ENCODE results near the gene DCC. TPM values are rescaled to one million over a fixed set of nuclear protein-coding genes. Genes with fewer than 3 reads are reported as not detected.

DCC gene
- polyA plus RNA-seq, 1 donor (not counting 4 experiments of a cell fraction or from before 2014, with no cell fraction given) = not detected

- dilution Hi-C loops (cut with MboI; ENCODE audit: extremely low pct_ligation_motif_present, low sequenced_read_pairs) = no loop called here
- Histone ChIP-seq H3K27ac (ENCODE audit: control insufficient read depth, insufficient read depth, low read length) (no peak overlapping the region), H3K4me1 (ENCODE audit: control insufficient read depth, extremely low read depth, insufficient read depth, low read length) (no peaks in the 10 kb centered on the region), H3K9me1 (ENCODE audit: control insufficient read depth, extremely low read depth, insufficient read depth, low read length) (no peaks in the 10 kb centered on the region), H3K4me2 (ENCODE audit: control insufficient read depth, extremely low read depth, insufficient read depth, low read depth, low read length) (no peak overlapping the region), H3K79me2 (ENCODE audit: control insufficient read depth, insufficient read depth, low read length) (no peaks in the 10 kb centered on the region), H3K36me3 (ENCODE audit: control insufficient read depth in 2 of 2, extremely low read depth in 1 of 2, insufficient read depth in 2 of 2, low read length in 2 of 2) (no peaks in the 10 kb centered on the region), H3K4me3 (ENCODE audit: control insufficient read depth in 2 of 3, extremely low read depth in 1 of 3, insufficient read depth in 2 of 3, low read depth in 1 of 3, low read length in 3 of 3) (no peak overlapping the region), H2AFZ (ENCODE audit: control insufficient read depth, low read length) (no peak overlapping the region), H3K27me3 (ENCODE audit: control insufficient read depth, extremely low read depth, insufficient read depth, low read length) (no peaks in the 10 kb centered on the region), H3K9ac (ENCODE audit: control insufficient read depth, extremely low read depth, insufficient read depth, low read length) (no peak overlapping the region), H4K20me1 (ENCODE audit: control insufficient read depth, extremely low read depth, insufficient read depth, low read length) (no peaks in the 10 kb centered on the region), H3K9me3 (ENCODE audit: control insufficient read depth, low read depth, low read length) (no peaks in the 10 kb centered on the region)
- TF ChIP-seq EZH2 (IDR thresholded peaks at IDR 0.05; ENCODE audit: low read length) = no peak
- TF ChIP-seq CTCF (optimal IDR thresholded peaks at IDR 0.05 in 1 of 3, IDR thresholded peaks at IDR 0.05 in 1 of 3, conservative IDR thresholded peaks at IDR 0.05 in 1 of 3; ENCODE audit: extremely low read depth in 1 of 3, insufficient read depth in 2 of 3, low read length in 3 of 3) = no peak
- no peak for FAIRE-seq
- no peak for DNase-seq (ENCODE audit: low read depth, low spot score)
These were observed 383.6 kb downstream of the DCC start for GRCh38 chr18:52723550-52723970.

- H3K27me3 ChIP-seq (ENCODE audit: control insufficient read depth, extremely low read depth, insufficient read depth, low read length) = no peaks in the 10 kb centered on the region
- H3K4me2 ChIP-seq (ENCODE audit: control insufficient read depth, extremely low read depth, insufficient read depth, low read depth, low read length) = no peak overlapping the region
- no peaks in the 10 kb centered on the region for H3K9me3 ChIP-seq (ENCODE audit: control insufficient read depth, low read depth, low read length)
- TF ChIP-seq CTCF (optimal IDR thresholded peaks at IDR 0.05 in 1 of 3, IDR thresholded peaks at IDR 0.05 in 1 of 3, conservative IDR thresholded peaks at IDR 0.05 in 1 of 3; ENCODE audit: extremely low read depth in 1 of 3, insufficient read depth in 2 of 3, low read length in 3 of 3) = no peak
- no peak for TF ChIP-seq EZH2 (IDR thresholded peaks at IDR 0.05; ENCODE audit: low read length)
- H3K36me3 ChIP-seq (ENCODE audit: control insufficient read depth in 2 of 2, extremely low read depth in 1 of 2, insufficient read depth in 2 of 2, low read length in 2 of 2) = no peaks in the 10 kb centered on the region
- dilution Hi-C loops (cut with MboI; ENCODE audit: extremely low pct_ligation_motif_present, low sequenced_read_pairs) = no loop called here
- no peak overlapping the region for H3K4me3 ChIP-seq (ENCODE audit: control insufficient read depth in 2 of 3, extremely low read depth in 1 of 3, insufficient read depth in 2 of 3, low read depth in 1 of 3, low read length in 3 of 3)
- H2AFZ ChIP-seq (ENCODE audit: control insufficient read depth, low read length) = no peak overlapping the region
- no peak overlapping the region for H3K27ac ChIP-seq (ENCODE audit: control insufficient read depth, insufficient read depth, low read length)
- H3K9me1 ChIP-seq (ENCODE audit: control insufficient read depth, extremely low read depth, insufficient read depth, low read length) = no peaks in the 10 kb centered on the region
- no peaks in the 10 kb centered on the region for H3K4me1 ChIP-seq (ENCODE audit: control insufficient read depth, extremely low read depth, insufficient read depth, low read length)
- H3K9ac ChIP-seq (ENCODE audit: control insufficient read depth, extremely low read depth, insufficient read depth, low read length) = no peak overlapping the region
- no peak for DNase-seq (ENCODE audit: low read depth, low spot score)
- no peaks in the 10 kb centered on the region for H4K20me1 ChIP-seq (ENCODE audit: control insufficient read depth, extremely low read depth, insufficient read depth, low read length)
- FAIRE-seq = no peak
- no peaks in the 10 kb centered on the region for H3K79me2 ChIP-seq (ENCODE audit: control insufficient read depth, insufficient read depth, low read length)
These were observed 391.1 kb downstream of the DCC start for GRCh38 chr18:52730972-52731619.

All from keratinocyte (primary cell).